K562 (cell line): ENCODE measurements around the gene C16orf95. TPM values are rescaled to one million over a fixed set of nuclear protein-coding genes. Genes with fewer than 3 reads are reported as not detected.

Experiments
- ELF2 ChIP-seq: fragments of 250-450 bp; sonication (Bioruptor Pico); IDR thresholded peaks from 2 replicates; pipeline ENCODE4 v1.5.0; 2021; ENCODE audit warnings: mild to moderate bottlenecking
- ETV6 ChIP-seq, 3 experiments: fragments of 150-350 bp in 1 of 3; sonication (generic) in 1 of 3; formaldehyde crosslinking in 1 of 3; IDR thresholded peaks; 2 replicates each; pipeline versions ENCODE4 v1.6.1 to v1.8.0; 2014 to 2022; ENCODE audit warnings: borderline replicate concordance in 2 of 3, low read depth in 2 of 3, antibody characterized with exemption in 1 of 3, low read length in 1 of 3, mild to moderate bottlenecking in 1 of 3, missing genetic modification reagents in 1 of 3
- FOSL1 ChIP-seq: fragments of 200-800 bp; sonication (Bioruptor generic); conservative IDR thresholded peaks from 2 replicates; pipeline ENCODE4 v1.6.1; 2016; ENCODE audit warnings: missing genetic modification characterization, missing compliant biosample characterization
- GATAD2B ChIP-seq: fragments of 450-650 bp; IDR thresholded peaks from 2 replicates; pipeline ENCODE4 v1.6.1; 2017; ENCODE audit warnings: mild to moderate bottlenecking, borderline replicate concordance
- GTF2F1 ChIP-seq: IDR thresholded peaks from 2 replicates; pipeline ENCODE4 v1.6.1; 2011; ENCODE audit warnings: low read depth, low read length, improper control_type of control experiment
- HNRNPH1 ChIP-seq: fragments of 200-400 bp; formaldehyde crosslinking; optimal IDR thresholded peaks from 2 replicates; pipeline ENCODE3; 2017; ENCODE audit warnings: low read depth, mild to moderate bottlenecking, low read length, moderate library complexity
- JUN ChIP-seq, 2 experiments: sonication (generic) in 1 of 2; formaldehyde crosslinking in 1 of 2; IDR thresholded peaks; 2 replicates each; pipeline versions ENCODE4 v1.6.1 to v1.8.0; 2012 to 2022; ENCODE audit warnings: borderline replicate concordance in 2 of 2, mild to moderate bottlenecking in 2 of 2, improper control_type of control experiment in 1 of 2, low read depth in 1 of 2, low read length in 1 of 2, missing genetic modification reagents in 1 of 2
- KDM5B ChIP-seq: fragments of 200-600 bp; sonication (generic); IDR thresholded peaks from 2 replicates; pipeline ENCODE4 v1.6.1; 2012; ENCODE audit warnings: low read depth, mild to moderate bottlenecking, moderate library complexity, low read length, control low read depth, inconsistent platforms; ENCODE audit not compliant: insufficient replicate concordance
- LCOR ChIP-seq: sonication (generic); formaldehyde crosslinking; IDR thresholded peaks from 2 replicates; pipeline ENCODE4 v1.8.0; 2022; ENCODE audit warnings: mild to moderate bottlenecking, missing genetic modification reagents
- PKNOX1 ChIP-seq: fragments of 450-650 bp; IDR thresholded peaks from 2 replicates; pipeline ENCODE4 v1.6.1; 2016
- SMAD4 ChIP-seq: fragments of 250-450 bp; sonication (Bioruptor Pico); conservative IDR thresholded peaks from 2 replicates; pipeline ENCODE4 v1.8.0; 2021; ENCODE audit warnings: inconsistent platforms, mild to moderate bottlenecking, moderate library complexity
- SMC3 ChIP-seq: conservative IDR thresholded peaks from 2 replicates; pipeline ENCODE4 v1.6.1; 2011; ENCODE audit warnings: low read depth, low read length, improper control_type of control experiment; ENCODE audit not compliant: insufficient read depth
- TAF1 ChIP-seq: IDR thresholded peaks from 2 replicates; pipeline ENCODE4 v1.6.1; 2011; ENCODE audit warnings: mild to moderate bottlenecking, low read length, moderate library complexity; ENCODE audit not compliant: insufficient read depth, control insufficient read depth, severe bottlenecking; ENCODE audit errors: extremely low read depth
- ZBTB40 ChIP-seq, 2 experiments: fragments of 450-650 bp in 1 of 2; sonication (generic) in 1 of 2; formaldehyde crosslinking in 1 of 2; IDR thresholded peaks; 2 replicates each; pipeline versions ENCODE4 v1.7.1 to v1.9.0; 2016 to 2022; ENCODE audit warnings: inconsistent platforms in 1 of 2, mild to moderate bottlenecking in 1 of 2, missing genetic modification reagents in 1 of 2
- ZNF3 ChIP-seq: fragments of 250-450 bp; sonication (Bioruptor Pico); IDR thresholded peaks from 2 replicates; pipeline ENCODE4 v1.5.0; 2021; ENCODE audit warnings: mild to moderate bottlenecking, moderate library complexity
- ZNF583 ChIP-seq: fragments of 250-450 bp; sonication (Bioruptor Pico); IDR thresholded peaks from 2 replicates; pipeline ENCODE4 v1.4.0; 2020
- polyA plus RNA-seq, 8 experiments: library from polyadenylated mRNA; depleted of rRNA in 4 of 8; stranded (reverse) in 5 of 8; unstranded in 3 of 8; fragments of >200 nt; fragmentation: Nextera tagmentation in 2 of 8; fragmentation: Illumina TruSeq in 1 of 8; extraction: Ambion mirVana in 2 of 8; extraction: Trizol in 1 of 8; gene quantifications; 2 replicates each; pipeline versions ENCODE4 v1.2.1 to v1.2.3, GENCODE V29; 2011 to 2014; ENCODE audit warnings: inconsistent platforms in 1 of 8, missing spikeins in 1 of 8
- total RNA-seq, 7 experiments: library from RNA; depleted of rRNA in 6 of 7; stranded (reverse); fragments of >200 nt in 6 of 7; fragmentation: Illumina TruSeq in 2 of 7; extraction: Trizol in 2 of 7; gene quantifications; 2 replicates each; pipeline versions ENCODE4 v1.2.1 to v1.2.3, GENCODE V29; 2011 to 2021; ENCODE audit warnings: low replicate concordance in 1 of 7

Gene C16orf95
- total and polyA plus RNA-seq, 9 of the 15 experiments (the other 6 are each of a cell fraction or from before 2014, with no cell fraction given), result 6.5 to 20.5 (median 9.4) TPM

- peak; percentile 83 for TF ChIP-seq FOSL1 (tag)
- no peak for TF ChIP-seq GATAD2B
- TF ChIP-seq JUN (IDR thresholded peaks at IDR 0.05; ENCODE audit: borderline replicate concordance, low read depth, low read length), result peak; percentile 54; the same call in 1 of the 2 replicates
- TF ChIP-seq JUN (CRISPR knock-in tag; IDR thresholded peaks at IDR 0.05; ENCODE audit: borderline replicate concordance), result no peak
- no peak for TF ChIP-seq GTF2F1
- TF ChIP-seq HNRNPH1, result no peak
- TF ChIP-seq ELF2 (CRISPR knock-in tag), result peak; percentile 71
- TF ChIP-seq ZBTB40 (IDR thresholded peaks at IDR 0.05), result peak; percentile 81
- TF ChIP-seq ZBTB40 (CRISPR knock-in tag; IDR thresholded peaks at IDR 0.05), result no peak
- TF ChIP-seq TAF1, result no peak
- peak; percentile 25 for TF ChIP-seq KDM5B
- 0 out of 2 replicates have a peak, but pooled peaks have one; percentile 29 for TF ChIP-seq LCOR (CRISPR knock-in tag)
- no peak for TF ChIP-seq ZNF3
- peak; percentile 23; the same call in 1 of the 2 replicates for TF ChIP-seq ZNF583
- TF ChIP-seq SMC3, result no peak
- TF ChIP-seq PKNOX1, result peak; percentile 73
- TF ChIP-seq ETV6 (IDR thresholded peaks at IDR 0.05; ENCODE audit: borderline replicate concordance in 1 of 2, low read depth in 2 of 2, low read length in 1 of 2), result 0 out of 4 replicates have a peak, but pooled peaks of 1 of the 2 experiments have one; percentile 68
- TF ChIP-seq ETV6 (CRISPR knock-in tag; IDR thresholded peaks at IDR 0.05; ENCODE audit: borderline replicate concordance), result no peak
- TF ChIP-seq SMAD4 (CRISPR knock-in tag), result peak; percentile 75
These were observed 13.7 kb downstream of the C16orf95 start (continued) for GRCh38 chr16:87303431-87303930.
